Mesenchymal stem cell (in vitro differentiated cells and primary cell): ENCODE data around the gene USP54. TPM values are rescaled to one million over a fixed set of nuclear protein-coding genes. Genes with fewer than 3 reads are reported as not detected.

Source experiments
- DNase-seq: peaks from one replicate; pipeline ENCODE4 v3.0.0-alpha.2; 2013
- H2AFZ ChIP-seq: one replicate; pipeline ENCODE4 v1.6.1; 2013; ENCODE audit warnings: low read depth, mild to moderate bottlenecking, control low read depth, inconsistent platforms, low read length, moderate library complexity
- H2AK5ac ChIP-seq: 2 replicates; pipeline ENCODE4 v1.6.1; 2013; ENCODE audit warnings: low read length, moderate library complexity, mild to moderate bottlenecking, inconsistent platforms; ENCODE audit not compliant: severe bottlenecking
- H2BK120ac ChIP-seq: one replicate; pipeline ENCODE4 v1.6.1; 2013; ENCODE audit warnings: low read depth, mild to moderate bottlenecking, inconsistent platforms, low read length, moderate library complexity
- H2BK12ac ChIP-seq, 2 experiments: one replicate each; pipeline ENCODE4 v1.6.1; 2013; ENCODE audit warnings: inconsistent platforms in 2 of 2, low read length in 2 of 2, mild to moderate bottlenecking in 2 of 2, moderate library complexity in 2 of 2, control low read depth in 1 of 2
- H2BK15ac ChIP-seq: one replicate; pipeline ENCODE4 v1.6.1; 2013; ENCODE audit warnings: mild to moderate bottlenecking, low read depth, inconsistent platforms; ENCODE audit not compliant: poor library complexity, severe bottlenecking
- H2BK5ac ChIP-seq: 2 replicates; pipeline ENCODE4 v1.6.1; 2013; ENCODE audit warnings: low read depth, mild to moderate bottlenecking, low read length, control low read depth, inconsistent platforms; ENCODE audit not compliant: poor library complexity, severe bottlenecking
- H3K14ac ChIP-seq, 2 experiments: one replicate each; pipeline ENCODE4 v1.6.1; 2013; ENCODE audit warnings: inconsistent platforms in 2 of 2, low read length in 2 of 2, control low read depth in 1 of 2, mild to moderate bottlenecking in 1 of 2, moderate library complexity in 1 of 2
- H3K18ac ChIP-seq, 2 experiments: one replicate each; pipeline ENCODE4 v1.6.1; 2013; ENCODE audit warnings: inconsistent platforms in 2 of 2, low read length in 2 of 2, control low read depth in 1 of 2, low read depth in 1 of 2, mild to moderate bottlenecking in 1 of 2
- H3K23ac ChIP-seq, 2 experiments: one replicate each; pipeline ENCODE4 v1.6.1; 2013; ENCODE audit warnings: inconsistent platforms in 2 of 2, low read length in 2 of 2, mild to moderate bottlenecking in 2 of 2, moderate library complexity in 2 of 2, control low read depth in 1 of 2
- H3K27ac ChIP-seq: 2 replicates; pipeline ENCODE4 v1.5.1; 2013; ENCODE audit warnings: mild to moderate bottlenecking, moderate library complexity, low read length, control low read depth, inconsistent platforms; ENCODE audit not compliant: poor library complexity, severe bottlenecking
- H3K27me3 ChIP-seq, 2 experiments: 2 replicates each; pipeline versions ENCODE4 v1.6.1 to v1.7.0; 2013; ENCODE audit warnings: low read length in 2 of 2, mild to moderate bottlenecking in 2 of 2, moderate library complexity in 2 of 2, control low read depth in 1 of 2, inconsistent platforms in 1 of 2; ENCODE audit not compliant: control insufficient read depth in 1 of 2, insufficient read depth in 1 of 2
- H3K36me3 ChIP-seq, 2 experiments: 2 replicates each; pipeline versions ENCODE4 v1.6.1 to v1.7.0; 2013; ENCODE audit warnings: low read length in 2 of 2, control low read depth in 1 of 2, inconsistent platforms in 1 of 2, low read depth in 1 of 2, mild to moderate bottlenecking in 1 of 2; ENCODE audit not compliant: insufficient read depth in 2 of 2, control insufficient read depth in 1 of 2
- H3K4ac ChIP-seq, 2 experiments: one replicate each; pipeline ENCODE4 v1.6.1; 2013; ENCODE audit warnings: inconsistent platforms in 2 of 2, low read length in 2 of 2, mild to moderate bottlenecking in 2 of 2, moderate library complexity in 2 of 2, control low read depth in 1 of 2, low read depth in 1 of 2
- H3K4me1 ChIP-seq: 2 replicates; pipeline ENCODE4 v1.6.1; 2013; ENCODE audit warnings: low read depth, low read length, control low read depth; ENCODE audit not compliant: control insufficient read depth, insufficient read depth
- H3K4me2 ChIP-seq: 2 replicates; pipeline ENCODE4 v1.6.1; 2013; ENCODE audit warnings: low read length, mild to moderate bottlenecking, inconsistent platforms; ENCODE audit not compliant: poor library complexity, severe bottlenecking
- H3K4me3 ChIP-seq, 2 experiments: 2 replicates each; pipeline versions ENCODE4 v1.5.1 to v1.7.0; 2013; ENCODE audit warnings: low read length in 2 of 2, mild to moderate bottlenecking in 2 of 2, control low read depth in 1 of 2, low read depth in 1 of 2; ENCODE audit not compliant: insufficient read depth in 1 of 2
- H3K79me1 ChIP-seq: replicated peaks from 2 replicates; pipeline ENCODE4 v1.6.1; 2013; ENCODE audit warnings: mild to moderate bottlenecking, control low read depth, low read length, inconsistent platforms; ENCODE audit not compliant: poor library complexity, severe bottlenecking
- H3K9ac ChIP-seq: 2 replicates; pipeline ENCODE4 v1.7.0; 2013; ENCODE audit warnings: mild to moderate bottlenecking, low read length, moderate library complexity
- H3K9me3 ChIP-seq: 2 replicates; pipeline ENCODE4 v1.7.0; 2013; ENCODE audit warnings: mild to moderate bottlenecking, low read length; ENCODE audit not compliant: control insufficient read depth
- H4K8ac ChIP-seq: one replicate; pipeline ENCODE4 v1.6.1; 2013; ENCODE audit warnings: inconsistent platforms, mild to moderate bottlenecking, low read length, moderate library complexity
- H4K91ac ChIP-seq: one replicate; pipeline ENCODE4 v1.6.1; 2013; ENCODE audit warnings: mild to moderate bottlenecking, low read length, inconsistent platforms
- WGBS: methylation state at CpG from one replicate; pipeline ENCODE4 v1.1.7; 2013; ENCODE audit warnings: mixed read lengths; 5-methylcytosine and 5-hydroxymethylcytosine counted together
- polyA plus RNA-seq, 2 experiments: library from polyadenylated mRNA; stranded (reverse); fragments of 200-250 nt; gene quantifications; one replicate each; pipeline ENCODE4 v1.2.3, GENCODE V29; 2013

The USP54 gene, protein sequence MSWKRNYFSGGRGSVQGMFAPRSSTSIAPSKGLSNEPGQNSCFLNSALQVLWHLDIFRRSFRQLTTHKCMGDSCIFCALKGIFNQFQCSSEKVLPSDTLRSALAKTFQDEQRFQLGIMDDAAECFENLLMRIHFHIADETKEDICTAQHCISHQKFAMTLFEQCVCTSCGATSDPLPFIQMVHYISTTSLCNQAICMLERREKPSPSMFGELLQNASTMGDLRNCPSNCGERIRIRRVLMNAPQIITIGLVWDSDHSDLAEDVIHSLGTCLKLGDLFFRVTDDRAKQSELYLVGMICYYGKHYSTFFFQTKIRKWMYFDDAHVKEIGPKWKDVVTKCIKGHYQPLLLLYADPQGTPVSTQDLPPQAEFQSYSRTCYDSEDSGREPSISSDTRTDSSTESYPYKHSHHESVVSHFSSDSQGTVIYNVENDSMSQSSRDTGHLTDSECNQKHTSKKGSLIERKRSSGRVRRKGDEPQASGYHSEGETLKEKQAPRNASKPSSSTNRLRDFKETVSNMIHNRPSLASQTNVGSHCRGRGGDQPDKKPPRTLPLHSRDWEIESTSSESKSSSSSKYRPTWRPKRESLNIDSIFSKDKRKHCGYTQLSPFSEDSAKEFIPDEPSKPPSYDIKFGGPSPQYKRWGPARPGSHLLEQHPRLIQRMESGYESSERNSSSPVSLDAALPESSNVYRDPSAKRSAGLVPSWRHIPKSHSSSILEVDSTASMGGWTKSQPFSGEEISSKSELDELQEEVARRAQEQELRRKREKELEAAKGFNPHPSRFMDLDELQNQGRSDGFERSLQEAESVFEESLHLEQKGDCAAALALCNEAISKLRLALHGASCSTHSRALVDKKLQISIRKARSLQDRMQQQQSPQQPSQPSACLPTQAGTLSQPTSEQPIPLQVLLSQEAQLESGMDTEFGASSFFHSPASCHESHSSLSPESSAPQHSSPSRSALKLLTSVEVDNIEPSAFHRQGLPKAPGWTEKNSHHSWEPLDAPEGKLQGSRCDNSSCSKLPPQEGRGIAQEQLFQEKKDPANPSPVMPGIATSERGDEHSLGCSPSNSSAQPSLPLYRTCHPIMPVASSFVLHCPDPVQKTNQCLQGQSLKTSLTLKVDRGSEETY (N-terminal part only)
- 6.2 TPM for polyA plus RNA-seq (2013, experiment 1 of 2)
- 5.8 TPM for polyA plus RNA-seq (2013, experiment 2 of 2)

DNA sequence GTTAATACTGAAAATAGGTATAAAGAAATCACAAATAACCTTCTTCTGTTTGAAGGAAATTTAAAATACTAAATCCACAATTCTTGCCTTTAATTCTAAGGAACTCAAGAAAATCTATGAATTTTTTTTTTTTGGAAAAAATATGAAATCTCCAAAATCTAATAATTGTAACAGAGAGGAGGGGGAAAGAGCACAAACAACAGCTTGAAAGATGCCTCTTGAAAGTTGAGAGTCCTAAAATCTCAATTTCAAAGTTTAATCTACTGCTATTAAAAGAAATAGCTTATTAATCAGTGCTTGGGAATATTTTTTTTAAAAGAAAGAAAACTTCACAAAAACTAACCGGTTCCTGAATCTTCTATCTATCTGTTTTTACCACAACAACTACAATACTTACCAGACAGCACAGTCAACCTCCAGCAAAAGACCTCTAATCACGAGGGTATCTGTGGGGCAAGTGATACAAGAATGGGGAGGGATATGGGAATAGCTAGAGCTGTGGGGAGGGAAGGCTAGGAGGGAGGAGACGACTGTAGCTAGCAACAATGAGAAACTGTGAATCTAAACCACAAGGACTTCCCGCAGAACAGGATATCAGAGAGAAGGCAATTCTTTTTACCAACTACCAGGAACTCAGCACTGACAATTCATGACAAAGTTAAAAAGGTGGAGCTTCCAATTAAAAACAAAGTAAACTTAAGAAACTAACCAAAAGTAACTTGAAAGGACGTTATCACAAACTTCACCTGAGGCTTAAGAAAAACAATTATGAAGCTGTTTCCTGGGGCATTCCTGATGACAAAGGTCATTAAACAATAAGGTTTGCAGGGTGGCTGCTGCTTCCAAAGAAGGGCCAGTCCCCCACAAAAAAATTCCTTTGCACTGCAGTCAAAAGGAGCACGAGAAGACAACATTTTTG lies at the start of gene USP54:
USP54 (minus strand) TSS at position 462 of the 919 bp plus-strand sequence. CDS start 15,684 bp downstream, outside the sequence.
- Histone ChIP-seq H3K27me3 (no peaks in the 10 kb centered on the region), H3K4me2 (peak within 1 kb of the TSS; percentile 48), H3K4me1 (peaks cover 3% of the 10 kb centered on the region), H3K4me3 (no peak within 1 kb of the TSS), H3K18ac (peak within 1 kb of the TSS in 1 of 2 experiments; percentile 73), H4K91ac (no peak within 1 kb of the TSS), H3K9ac (peak within 1 kb of the TSS; percentile 50), H2AK5ac (no peak within 1 kb of the TSS), H3K9me3 (no peaks in the 10 kb centered on the region), H4K8ac (no peak within 1 kb of the TSS), H3K14ac (peak within 1 kb of the TSS in 1 of 2 experiments; percentile 28), H2BK120ac (peak within 1 kb of the TSS; percentile 44), H3K36me3 (no peaks in the 10 kb centered on the region), H2BK15ac (no peak within 1 kb of the TSS), H3K23ac (no peak within 1 kb of the TSS), H3K4ac (peak within 1 kb of the TSS; percentile 27 to 49), H2AFZ (no peak within 1 kb of the TSS), H2BK12ac (no peak within 1 kb of the TSS), H2BK5ac (peak within 1 kb of the TSS; percentile 82), H3K27ac (peak within 1 kb of the TSS; percentile 93), H3K79me1 (peaks cover 2% of the 10 kb centered on the region)
- DNase-seq = peak; percentile 83
- 3% methylated on average over 2 of the region's 6 CpGs for WGBS

DNA sequence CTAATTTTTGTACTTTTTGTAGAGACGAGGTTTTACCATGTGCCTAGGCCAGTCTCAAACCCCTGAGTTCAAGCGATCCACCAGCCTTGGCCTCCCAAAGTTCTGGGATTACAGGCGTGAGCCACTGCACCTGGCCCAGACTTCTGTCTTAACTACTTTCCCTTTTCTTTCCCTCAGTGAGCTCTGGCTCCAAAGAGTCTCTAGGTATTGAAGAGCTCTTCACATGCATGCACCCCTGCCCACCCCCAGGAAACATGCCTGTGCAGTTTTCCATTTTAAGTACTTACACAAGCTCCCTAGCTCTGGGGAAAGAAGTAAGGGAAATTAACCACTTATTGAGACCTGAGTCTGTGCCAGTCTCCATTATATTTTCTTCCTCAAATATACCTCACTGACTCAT lies 48.1 kb upstream of the USP54 start:
- Histone ChIP-seq H2AFZ (no peak overlapping the region), H3K14ac (no peak overlapping the region), H3K9me3 (no peaks in the 10 kb centered on the region), H3K4ac (no peak overlapping the region), H3K9ac (no peak overlapping the region), H4K91ac (no peak overlapping the region), H3K79me1 (no peaks in the 10 kb centered on the region), H3K4me1 (peaks cover 2% of the 10 kb centered on the region), H3K4me2 (no peak overlapping the region), H3K4me3 (no peak overlapping the region), H2BK120ac (no peak overlapping the region), H2BK5ac (no peak overlapping the region), H3K27ac (no peak overlapping the region), H2AK5ac (no peak overlapping the region), H2BK15ac (no peak overlapping the region), H2BK12ac (no peak overlapping the region), H3K18ac (no peak overlapping the region), H4K8ac (no peak overlapping the region), H3K27me3 (peaks cover 4 to 24% of the 10 kb centered on the region in 2 experiments), H3K36me3 (no peaks in the 10 kb centered on the region), H3K23ac (no peak overlapping the region)
- DNase-seq = no peak
- 81% methylated on average over 3 of the region's 3 CpGs for WGBS

DNA sequence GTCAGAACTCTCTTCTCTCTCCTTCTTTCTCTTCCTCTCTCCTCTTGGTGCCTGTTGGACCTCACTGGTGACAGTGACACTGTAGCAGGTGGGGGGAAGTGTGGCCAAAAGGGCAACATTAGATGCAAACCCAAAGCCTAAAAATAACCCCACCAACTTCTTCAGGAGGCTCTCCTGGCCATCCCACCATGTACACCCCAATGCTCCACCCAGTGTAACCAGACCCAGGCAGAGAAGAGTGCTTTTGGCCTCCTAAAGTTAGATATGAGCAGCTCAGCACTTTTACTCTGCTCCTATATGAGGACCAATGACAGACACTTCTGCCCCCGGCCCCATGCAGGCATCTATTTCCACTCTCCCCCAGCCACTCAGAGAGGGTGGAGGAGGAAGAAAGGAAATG lies 44.6 kb upstream of the USP54 start:
- H3K4ac ChIP-seq = no peak overlapping the region
- no peak overlapping the region for H3K9ac ChIP-seq
- no peaks in the 10 kb centered on the region for H3K36me3 ChIP-seq
- H2AFZ ChIP-seq = no peak overlapping the region
- no CpG with 5 or more reads among the region's 1 CpG for WGBS
- no peak overlapping the region for H3K23ac ChIP-seq
- H3K4me1 ChIP-seq = peaks cover 2% of the 10 kb centered on the region
- no peak overlapping the region for H2BK5ac ChIP-seq
- H2AK5ac ChIP-seq = no peak overlapping the region
- no peak overlapping the region for H3K27ac ChIP-seq
- H3K79me1 ChIP-seq = no peaks in the 10 kb centered on the region
- H3K27me3 ChIP-seq = peaks cover 4 to 15% of the 10 kb centered on the region in 2 experiments
- H2BK12ac ChIP-seq = no peak overlapping the region
- H2BK120ac ChIP-seq = no peak overlapping the region
- H3K4me3 ChIP-seq = no peak overlapping the region
- no peaks in the 10 kb centered on the region for H3K9me3 ChIP-seq
- H3K14ac ChIP-seq = no peak overlapping the region
- no peak overlapping the region for H3K18ac ChIP-seq
- no peak overlapping the region for H2BK15ac ChIP-seq
- H4K91ac ChIP-seq = no peak overlapping the region
- H3K4me2 ChIP-seq = no peak overlapping the region
- no peak overlapping the region for H4K8ac ChIP-seq
- DNase-seq = no peak
